Skin of body (tissue), 2 donors: ENCODE measurements around the gene ETFA. TPM values are rescaled to one million over a fixed set of nuclear protein-coding genes. Genes with fewer than 3 reads are reported as not detected.
"Not testable (repeated sequence)": the region's sequence is repeated elsewhere in the genome, so short reads cannot be mapped to it uniquely, and the experiment has no call there.

Experiments
- DNase-seq: peaks from one replicate; lab custom pipeline; 2025; lab: John Stamatoyannopoulos, UW
- total RNA-seq: library from RNA; depleted of rRNA; stranded (reverse); fragments of >200 nt; gene quantifications from one replicate; pipeline ENCODE4 v1.2.3, GENCODE V29; 2014

ETFA gene
- total RNA-seq, 1 donor from 2014 or later, result 71.6 TPM

GRCh38 chr15:76327191-76328105 lies 16.2 kb upstream of the ETFA start:
- DNase-seq, result no peak

- no peak for DNase-seq
Observed at GRCh38 chr15:76325704-76326103, 14.4 kb upstream of the ETFA start.

GRCh38 chr15:76324066-76324465 lies 12.8 kb upstream of the ETFA start:
- DNase-seq, result no peak

- DNase-seq, result no peak
Observed at GRCh38 chr15:76321602-76322001, 10.3 kb upstream of the ETFA start.

- no peak for DNase-seq
Observed at GRCh38 chr15:76321171-76321570, 9.9 kb upstream of the ETFA start.

- DNase-seq, result no peak
Observed at GRCh38 chr15:76320012-76320411, 8.7 kb upstream of the ETFA start.

GRCh38 chr15:76313731-76314130 lies 2.5 kb upstream of the ETFA start:
- DNase-seq, result no peak

GRCh38 chr15:76313175-76313567 lies 1.9 kb upstream of the ETFA start:
- DNase-seq, result not testable (repeated sequence)

- no peak for DNase-seq
Observed at GRCh38 chr15:76312540-76313174, 1.4 kb upstream of the ETFA start.

- DNase-seq, result no peak
Observed at GRCh38 chr15:76310475-76311099, 682 bp downstream of the ETFA start.

- DNase-seq, result no peak
Observed at GRCh38 chr15:76309601-76310330, 1.5 kb downstream of the ETFA start.

GRCh38 chr15:76303909-76304308 lies 7.4 kb downstream of the ETFA start:
- DNase-seq, result no peak

GRCh38 chr15:76299786-76300185 lies 11.5 kb downstream of the ETFA start:
- no peak for DNase-seq

GRCh38 chr15:76298986-76299385 lies 12.3 kb downstream of the ETFA start:
- DNase-seq, result no peak

- not testable (repeated sequence) for DNase-seq
Observed at GRCh38 chr15:76297951-76298350, 13.3 kb downstream of the ETFA start.

GRCh38 chr15:76296849-76297248 lies 14.4 kb downstream of the ETFA start:
- no peak for DNase-seq

- not testable (repeated sequence) for DNase-seq
Observed at GRCh38 chr15:76294463-76294862, 16.8 kb downstream of the ETFA start.

GRCh38 chr15:76293361-76293760 lies 17.9 kb downstream of the ETFA start:
- no peak for DNase-seq

GRCh38 chr15:76289582-76289981 lies 21.7 kb downstream of the ETFA start:
- no peak for DNase-seq

- DNase-seq, result no peak
Observed at GRCh38 chr15:76286271-76286879, 24.9 kb downstream of the ETFA start.

- DNase-seq, result no peak
Observed at GRCh38 chr15:76285241-76285825, 25.9 kb downstream of the ETFA start.
